HG02938 (cell line): ENCODE measurements around the gene UGT1A8.
"Not testable (repeated sequence)": the region's sequence is repeated elsewhere in the genome, so short reads cannot be mapped to it uniquely, and the experiment has no call there.

Experiments
- ATAC-seq: cut with Tn5 transposase; IDR thresholded peaks from one replicate; pipeline ENCODE4 v1.9.1; 2021; ENCODE audit warnings: mild to moderate bottlenecking, moderate library complexity; ENCODE audit not compliant: unreplicated experiment

UGT1A8 gene

DNA sequence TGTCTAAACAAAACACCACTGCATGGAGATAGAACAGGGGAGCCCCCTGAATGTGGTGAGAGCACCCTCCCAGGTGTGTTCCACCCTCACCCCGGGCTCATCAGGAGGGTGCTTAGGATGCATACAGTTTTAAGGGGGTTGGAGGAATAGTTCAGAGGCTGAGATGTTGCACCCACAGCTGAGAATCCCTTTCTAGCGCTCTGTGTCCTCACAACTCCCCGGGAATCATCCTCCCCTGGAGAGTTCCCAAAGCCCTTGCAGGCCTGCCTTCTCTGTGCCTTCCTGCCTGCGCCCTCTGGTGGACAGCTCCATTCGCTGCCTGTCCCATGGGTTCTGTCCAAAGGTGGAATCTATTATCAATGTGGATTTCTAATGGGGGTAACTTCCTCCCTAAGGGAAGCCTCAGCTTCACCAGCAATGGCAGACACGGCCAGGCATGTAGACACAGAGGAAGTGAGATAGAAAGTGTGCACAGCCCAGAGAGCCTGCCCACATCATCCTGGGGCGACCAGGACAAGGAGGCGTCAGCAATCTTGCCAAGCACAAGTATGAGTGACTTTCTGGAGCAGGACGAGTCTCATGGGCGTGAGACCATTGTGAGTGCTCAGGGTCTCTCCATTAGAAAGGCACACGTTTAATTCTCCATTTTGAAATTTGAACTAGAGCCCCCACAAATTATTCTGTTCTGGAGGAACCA is 94.0 kb downstream of the UGT1A8 start:
- ATAC-seq: no peak

- no peak for ATAC-seq
Observed at GRCh38 chr2:233712611-233713261, 95.3 kb downstream of the UGT1A8 start, which contains the start of gene UGT1A5. Gene UGT1A5 (plus strand): TSS chr2:233712907. CDS start chr2:233712992, 85 bp downstream.

DNA sequence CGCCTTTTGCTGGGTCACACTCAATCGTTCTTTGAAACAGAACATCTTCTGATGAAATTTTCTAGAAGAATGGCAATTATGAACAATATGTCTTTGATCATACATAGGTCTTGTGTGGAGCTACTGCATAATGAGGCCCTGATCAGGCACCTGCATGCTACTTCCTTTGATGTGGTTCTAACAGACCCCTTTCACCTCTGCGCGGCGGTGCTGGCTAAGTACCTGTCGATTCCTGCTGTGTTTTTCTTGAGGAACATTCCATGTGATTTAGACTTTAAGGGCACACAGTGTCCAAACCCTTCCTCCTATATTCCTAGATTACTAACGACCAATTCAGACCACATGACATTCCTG is 95.8 kb downstream of the UGT1A8 start:
- ATAC-seq: no peak

GRCh38 chr2:233714121-233714520 is 96.7 kb downstream of the UGT1A8 start:
- no peak for ATAC-seq

GRCh38 chr2:233718552-233718951 is 101.1 kb downstream of the UGT1A8 start, which contains the start of gene UGT1A4:
Gene UGT1A4 (plus strand): TSS chr2:233718736. CDS start chr2:233718821, 85 bp downstream.
- ATAC-seq: no peak

- ATAC-seq: no peak
Observed at GRCh38 chr2:233728723-233729301, 111.4 kb downstream of the UGT1A8 start, which contains the start of gene UGT1A3. Gene UGT1A3 (plus strand): TSS chr2:233729042. CDS start chr2:233729127, 85 bp downstream.

GRCh38 chr2:233736868-233737653 is 119.6 kb downstream of the UGT1A8 start:
- ATAC-seq: not testable (repeated sequence)

DNA sequence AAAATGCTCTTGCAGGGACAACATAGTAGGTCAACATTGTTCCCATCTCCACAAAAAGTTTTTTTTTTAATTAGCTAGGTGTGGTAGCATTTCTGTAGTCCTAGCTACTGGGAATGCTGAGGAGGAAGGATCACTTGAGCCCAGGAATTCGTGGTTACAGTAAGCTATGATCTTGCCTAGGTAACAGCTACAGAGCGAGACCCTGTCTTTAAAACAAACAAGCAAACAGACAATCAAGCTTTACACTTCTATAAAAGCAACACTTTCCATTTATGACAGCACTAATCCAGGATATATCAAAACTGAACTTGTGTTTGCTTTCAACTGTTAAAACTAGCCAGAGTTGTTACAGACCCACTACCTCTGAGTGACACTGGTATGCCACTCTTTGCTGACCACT is 123.4 kb downstream of the UGT1A8 start:
- ATAC-seq: no peak

- no peak for ATAC-seq
Observed at GRCh38 chr2:233743464-233744259, 126.2 kb downstream of the UGT1A8 start.

GRCh38 chr2:233745073-233745755 is 127.8 kb downstream of the UGT1A8 start:
- no peak for ATAC-seq

DNA sequence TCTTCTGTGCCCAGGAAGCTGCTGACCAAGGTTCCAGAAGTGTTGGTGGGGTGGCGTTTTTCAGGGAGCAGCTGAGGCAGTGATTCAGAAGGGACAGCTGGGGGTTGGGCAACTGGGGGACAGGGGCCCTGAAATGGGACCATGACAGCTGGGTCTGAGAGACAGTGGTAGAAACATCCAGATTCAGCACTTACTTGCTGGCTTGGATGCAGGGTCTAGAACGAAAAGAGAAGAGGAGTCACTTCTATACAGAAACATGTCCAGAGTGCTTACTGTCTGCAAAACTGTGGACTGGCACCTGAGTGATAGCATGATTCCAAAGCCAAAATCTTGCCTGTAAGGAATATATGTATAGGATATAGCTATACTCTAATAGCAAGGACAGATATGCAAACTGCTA is 128.4 kb downstream of the UGT1A8 start:
- not testable (repeated sequence) for ATAC-seq

- no peak for ATAC-seq
Observed at GRCh38 chr2:233746475-233747282, 129.2 kb downstream of the UGT1A8 start.

DNA sequence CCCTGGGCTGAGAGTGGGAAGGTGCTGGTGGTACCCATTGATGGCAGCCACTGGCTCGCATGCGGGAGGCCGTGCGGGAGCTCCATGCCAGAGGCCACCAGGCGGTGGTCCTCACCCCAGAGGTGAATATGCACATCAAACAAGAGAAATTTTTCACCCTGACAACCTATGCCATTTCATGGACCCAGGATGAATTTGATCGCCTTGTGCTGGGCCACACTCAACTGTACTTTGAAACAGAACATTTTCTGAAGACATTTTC is 129.8 kb downstream of the UGT1A8 start:
- ATAC-seq: no peak

DNA sequence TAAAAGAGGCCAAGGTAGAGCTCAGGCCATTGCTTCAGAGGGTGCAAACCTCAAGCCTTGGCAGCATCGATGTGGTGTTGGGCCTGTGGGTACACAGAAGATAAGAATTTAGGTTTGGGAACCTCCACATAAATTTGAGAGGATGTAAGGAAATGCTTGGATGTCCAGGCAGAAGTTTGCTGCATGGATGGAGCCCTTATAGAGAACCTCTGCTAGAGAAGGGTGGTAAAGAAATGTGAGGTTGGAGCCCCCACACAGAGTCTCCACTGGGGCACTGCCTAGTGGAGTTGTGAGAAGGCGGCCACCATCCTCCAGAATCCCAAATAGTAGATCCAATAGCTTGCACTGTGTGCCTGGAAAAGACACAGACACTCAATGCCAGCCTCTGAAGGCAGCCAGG is 133.3 kb downstream of the UGT1A8 start:
- not testable (repeated sequence) for ATAC-seq

DNA sequence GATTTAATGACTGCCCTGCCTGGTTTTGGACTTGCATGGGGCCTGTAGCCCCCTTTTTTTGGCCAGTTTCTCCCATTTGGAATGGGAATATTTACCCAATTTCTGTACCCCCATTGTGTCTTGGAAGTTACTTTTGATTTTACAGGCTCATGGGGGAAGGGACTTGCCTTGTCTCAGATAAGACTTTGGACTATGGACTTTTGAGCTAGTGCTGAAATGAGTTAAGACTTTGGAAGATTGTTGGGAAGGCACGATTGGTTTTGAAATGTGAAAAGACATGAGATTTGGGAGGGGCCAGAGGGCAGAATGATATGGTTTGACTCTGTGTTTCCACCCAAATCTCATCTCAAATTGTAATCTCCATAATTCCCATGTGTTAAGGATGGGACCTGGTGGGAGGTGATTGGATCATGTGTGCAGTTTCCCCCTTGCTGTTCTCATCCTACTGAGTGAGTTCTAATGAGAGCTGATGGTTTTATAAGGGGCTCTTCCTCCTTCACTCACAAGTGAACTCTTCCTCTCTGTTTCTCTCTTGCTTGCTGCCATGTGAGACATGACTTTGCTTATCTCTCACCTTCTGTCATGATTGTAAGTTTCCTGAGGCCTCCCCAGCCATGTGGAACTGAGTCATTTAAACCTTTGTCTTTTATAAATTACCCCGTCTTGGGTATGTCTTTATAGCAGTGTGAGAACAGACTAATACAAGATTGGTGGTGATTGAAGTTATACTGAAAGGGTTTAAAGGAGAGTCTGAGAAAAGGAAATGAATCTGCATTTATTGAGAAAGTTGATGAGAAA is 134.0 kb downstream of the UGT1A8 start:
- ATAC-seq: not testable (repeated sequence)

DNA sequence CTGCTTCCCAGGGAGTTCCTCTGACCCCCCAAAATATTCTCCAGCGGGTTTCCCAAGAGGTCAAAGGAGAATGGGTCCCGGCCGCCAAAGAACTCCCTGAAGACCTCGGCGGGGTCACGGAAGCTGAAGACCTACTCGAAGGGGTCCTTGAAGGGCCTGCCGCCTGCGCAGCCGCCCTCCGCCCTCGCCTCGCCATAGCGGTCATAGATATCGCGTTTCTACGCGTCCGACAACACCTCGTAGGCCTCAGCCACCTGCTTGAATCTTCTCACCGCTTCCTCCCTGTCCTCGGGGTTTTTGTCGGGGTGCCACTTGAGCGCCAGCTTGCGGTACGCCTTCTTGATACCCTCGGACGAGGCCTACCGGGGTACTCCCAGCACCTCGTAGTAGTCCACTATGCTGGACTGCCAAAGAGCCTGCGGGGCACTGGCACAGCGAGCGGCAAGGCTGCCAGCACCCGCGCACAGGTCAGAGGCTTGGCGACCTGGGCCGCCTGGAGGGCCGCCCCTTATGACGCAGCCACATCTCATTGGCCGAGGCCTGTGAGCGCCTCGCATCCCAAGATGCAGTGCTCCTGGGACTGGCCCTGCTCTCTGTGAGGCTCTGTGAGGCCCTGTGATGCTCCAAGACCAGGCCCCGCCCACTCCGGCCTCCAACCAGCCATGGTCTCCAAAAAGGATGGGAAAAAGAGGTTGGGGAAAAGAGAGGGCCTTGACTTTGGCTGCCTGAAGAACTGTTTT is 137.6 kb downstream of the UGT1A8 start:
- no peak for ATAC-seq

GRCh38 chr2:233756429-233757081 is 139.1 kb downstream of the UGT1A8 start:
- no peak for ATAC-seq
